LNCaP clone FGC (cell line): ENCODE results near the gene MXI1.

Experiments
- DNase-seq: peaks from one replicate; pipeline ENCODE4 v3.0.0-alpha.2; 2011; ENCODE audit warnings: low read depth
- H3K4me3 ChIP-seq: 2 replicates; pipeline ENCODE4 v1.5.1; 2011; ENCODE audit warnings: mild to moderate bottlenecking, low read depth, low read length, control low read depth
- CTCF ChIP-seq: IDR thresholded peaks from 2 replicates; pipeline ENCODE4 v1.5.1; 2012; ENCODE audit warnings: mild to moderate bottlenecking; ENCODE audit not compliant: control insufficient read depth, insufficient read depth; ENCODE audit errors: extremely low read depth

Gene MXI1

GRCh38 chr10:110279407-110279986 lies 72.1 kb downstream of the MXI1 start:
- no peak overlapping the region for H3K4me3 ChIP-seq
- peak; percentile 81 for TF ChIP-seq CTCF
- peak; percentile 47 for DNase-seq

- H3K4me3 ChIP-seq, result no peak overlapping the region
- no peak for TF ChIP-seq CTCF
- no peak for DNase-seq
Observed at GRCh38 chr10:110284262-110284661, 76.9 kb downstream of the MXI1 start.

GRCh38 chr10:110285501-110285900 lies 78.1 kb downstream of the MXI1 start:
- no peak for DNase-seq
- 0 out of 2 replicates have a peak, but pooled peaks have one; percentile 0 for TF ChIP-seq CTCF
- no peak overlapping the region for H3K4me3 ChIP-seq

GRCh38 chr10:110286841-110287240 lies 79.4 kb downstream of the MXI1 start:
- no peak for TF ChIP-seq CTCF
- no peak for DNase-seq
- H3K4me3 ChIP-seq, result no peak overlapping the region

- no peak overlapping the region for H3K4me3 ChIP-seq
- DNase-seq, result no peak
- no peak for TF ChIP-seq CTCF
Observed at GRCh38 chr10:110296966-110297365, 89.6 kb downstream of the MXI1 start.

- DNase-seq, result no peak
- H3K4me3 ChIP-seq, result no peak overlapping the region
- no peak for TF ChIP-seq CTCF
Observed at GRCh38 chr10:110300486-110300986, 93.1 kb downstream of the MXI1 start.

GRCh38 chr10:110303681-110304080 lies 96.3 kb downstream of the MXI1 start:
- TF ChIP-seq CTCF, result no peak

More at GRCh38 chr10:110303681-110304080, 96.3 kb downstream of the MXI1 start:
- peak overlapping the region; percentile 67 for H3K4me3 ChIP-seq
- DNase-seq, result no peak
